ENCODE data around the gene PKD1L1.
"Not testable (repeated sequence)": the region's sequence is repeated elsewhere in the genome, so short reads cannot be mapped to it uniquely, and the experiment has no call there.

PKD1L1 gene

DNA sequence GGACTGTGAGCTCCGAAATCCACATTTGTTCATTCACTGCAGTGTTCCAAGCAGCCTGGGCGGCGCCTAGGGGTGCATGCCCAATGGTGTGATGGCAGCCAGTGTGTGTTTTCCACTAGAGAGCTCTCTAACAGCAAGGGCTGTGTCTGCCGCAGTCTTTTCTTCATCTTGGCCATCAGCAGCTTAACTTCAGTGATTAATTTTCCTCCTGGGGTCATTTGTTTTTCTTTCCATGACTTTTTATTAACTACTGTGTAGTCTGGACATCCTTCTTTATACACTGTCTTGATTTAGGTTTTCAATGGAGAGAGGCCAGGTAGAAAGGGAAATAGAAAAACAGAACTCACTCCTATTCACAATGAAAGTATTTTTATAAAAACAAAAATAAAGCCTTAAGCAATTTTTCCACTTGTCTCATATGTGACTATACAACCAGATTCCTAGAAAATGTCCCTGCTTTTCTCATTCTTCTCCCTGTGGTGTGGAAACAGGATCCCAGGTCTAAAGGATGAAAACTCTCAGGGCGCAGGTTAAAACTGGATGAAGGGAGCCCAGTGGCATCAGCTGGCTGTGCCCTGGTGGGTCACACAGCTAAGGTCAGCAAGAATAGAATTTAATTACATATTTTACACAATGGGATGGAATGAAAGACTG, 176.8 kb downstream of the PKD1L1 start:
- H3K4me3 Mint-ChIP-seq, result no peak overlapping the region
- no peaks in the 10 kb centered on the region for H3K36me3 Mint-ChIP-seq (ENCODE audit: low read depth)
- no peaks in the 10 kb centered on the region for H3K9me3 Mint-ChIP-seq
- H3K27me3 Mint-ChIP-seq, result peaks cover 3% of the 10 kb centered on the region
- H3K27ac Mint-ChIP-seq, result no peak overlapping the region
- no peaks in the 10 kb centered on the region for H3K4me1 Mint-ChIP-seq (ENCODE audit: low read depth)
- no peak for DNase-seq

DNA sequence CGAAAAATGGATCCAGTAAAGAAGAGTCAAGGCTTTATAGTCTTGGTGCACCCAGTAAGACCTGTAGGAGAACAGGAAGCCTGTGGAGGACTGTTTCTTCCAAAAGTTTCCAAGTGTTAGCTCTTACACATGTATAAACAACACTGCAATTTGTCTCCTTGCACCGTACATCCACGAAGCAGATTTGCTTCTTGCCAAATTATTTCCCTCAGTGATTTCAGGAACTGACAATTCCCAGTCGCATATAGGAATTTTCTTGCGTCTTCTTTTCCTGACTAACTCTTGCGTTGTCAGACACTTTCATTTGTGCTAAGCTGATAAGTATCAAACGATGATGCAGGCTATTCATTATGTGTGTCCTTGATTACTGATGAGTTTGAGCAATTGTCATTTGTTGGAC, 182.1 kb downstream of the PKD1L1 start:
- Mint-ChIP-seq H3K27me3 (no peaks in the 10 kb centered on the region), H3K27ac (no peak overlapping the region), H3K9me3 (no peaks in the 10 kb centered on the region), H3K4me3 (no peak overlapping the region), H3K4me1 (ENCODE audit: low read depth) (no peaks in the 10 kb centered on the region), H3K36me3 (ENCODE audit: low read depth) (no peaks in the 10 kb centered on the region)
- DNase-seq, result no peak

DNA sequence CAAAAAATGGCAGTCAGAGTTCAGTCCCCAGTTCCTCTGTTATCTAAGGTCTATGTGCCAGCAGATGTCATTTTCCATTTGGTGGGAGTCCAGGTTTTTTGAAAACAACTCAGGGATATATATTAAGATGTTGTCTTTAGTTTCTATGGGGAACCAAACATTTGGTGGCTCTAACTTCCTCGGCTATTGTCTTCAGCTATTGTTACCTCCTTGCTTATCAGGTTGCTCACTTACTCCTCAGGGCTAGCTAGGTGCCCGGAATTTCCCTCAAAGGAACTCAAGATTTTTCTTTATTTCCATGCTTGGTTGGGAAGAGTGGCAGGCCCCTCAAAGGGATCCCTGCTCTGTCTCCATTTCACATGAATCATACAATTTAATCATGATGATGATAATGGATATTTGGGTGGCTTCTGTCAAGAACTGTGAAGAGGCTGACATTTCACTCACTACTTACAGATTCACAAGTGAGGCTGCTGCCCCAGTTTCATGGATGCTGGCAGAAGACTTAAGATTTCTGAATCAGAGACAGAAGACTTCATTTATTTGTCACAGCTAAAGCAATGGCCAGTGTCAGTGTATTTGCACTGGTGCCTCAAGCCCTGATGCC, 182.8 kb downstream of the PKD1L1 start:
- Mint-ChIP-seq H3K27ac (no peak overlapping the region), H3K4me1 (ENCODE audit: low read depth) (no peaks in the 10 kb centered on the region), H3K27me3 (no peaks in the 10 kb centered on the region), H3K36me3 (ENCODE audit: low read depth) (no peaks in the 10 kb centered on the region), H3K9me3 (no peaks in the 10 kb centered on the region), H3K4me3 (no peak overlapping the region)
- DNase-seq, result no peak

DNA sequence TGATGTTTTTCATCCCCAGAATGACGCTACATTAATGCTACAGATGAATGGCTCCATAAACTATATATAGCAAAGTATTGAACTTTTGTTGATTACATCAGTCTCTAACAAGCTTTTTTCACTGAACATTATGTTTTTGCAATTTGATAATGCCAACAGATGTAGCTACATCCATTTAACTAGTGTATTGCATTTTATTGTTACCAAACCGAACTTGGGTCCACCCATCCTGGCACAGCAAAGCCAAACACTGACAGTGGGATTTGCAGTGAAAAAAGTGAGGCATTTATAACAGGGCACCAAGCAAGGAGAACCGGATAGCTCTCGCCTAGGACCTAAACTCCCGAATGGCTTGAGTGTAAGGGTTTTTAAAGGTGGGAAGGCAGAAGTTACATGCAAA, 183.5 kb downstream of the PKD1L1 start:
- no peaks in the 10 kb centered on the region for H3K4me1 Mint-ChIP-seq (ENCODE audit: low read depth)
- no peak overlapping the region for H3K27ac Mint-ChIP-seq
- H3K27me3 Mint-ChIP-seq, result no peaks in the 10 kb centered on the region
- H3K9me3 Mint-ChIP-seq, result no peaks in the 10 kb centered on the region
- H3K36me3 Mint-ChIP-seq (ENCODE audit: low read depth), result no peaks in the 10 kb centered on the region
- no peak for DNase-seq
- H3K4me3 Mint-ChIP-seq, result no peak overlapping the region

DNA sequence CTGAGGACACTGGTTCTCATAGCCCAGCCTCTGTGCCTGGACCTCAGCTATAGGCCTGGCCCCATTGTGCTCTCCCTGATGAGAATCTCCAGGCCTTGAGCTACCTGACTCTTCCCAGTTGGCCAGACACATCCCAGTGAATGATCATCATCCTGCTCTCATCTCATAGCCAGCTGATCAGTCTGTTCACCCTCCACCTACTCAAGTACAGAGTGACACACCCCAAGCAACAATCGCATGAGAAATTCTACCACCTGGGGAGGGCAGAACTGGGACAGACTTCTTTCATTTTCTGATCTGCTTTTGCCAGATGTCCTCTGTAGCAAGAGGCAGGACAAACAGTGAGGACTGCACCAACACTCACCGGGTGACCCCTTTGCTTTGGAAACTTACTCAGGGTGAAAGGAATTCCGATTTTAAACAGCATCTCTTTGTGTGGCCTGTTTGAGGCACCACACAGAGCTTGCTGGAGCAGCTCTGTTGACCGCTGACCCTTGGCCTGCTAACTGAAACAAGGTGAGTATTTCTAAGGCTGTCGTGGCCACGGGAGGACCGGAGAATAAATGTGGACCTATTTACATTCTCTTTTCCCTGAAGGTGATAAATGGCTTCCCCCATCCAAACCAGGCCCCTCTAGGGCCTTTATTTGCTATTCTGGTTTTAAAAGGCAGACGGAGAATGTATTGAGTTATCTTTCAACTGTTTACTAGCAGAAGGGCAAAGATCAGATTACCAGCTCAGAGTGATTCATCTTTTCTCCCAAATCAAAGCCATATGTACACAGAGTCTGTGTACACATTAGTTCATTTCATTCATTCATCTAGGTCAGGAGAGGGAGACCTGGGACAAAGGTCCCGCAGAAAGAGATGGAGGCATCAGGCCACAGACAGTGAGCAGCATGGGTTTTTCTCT, 184.9 kb downstream of the PKD1L1 start:
- no peak overlapping the region for H3K4me3 Mint-ChIP-seq
- no peaks in the 10 kb centered on the region for H3K4me1 Mint-ChIP-seq (ENCODE audit: low read depth)
- no peak overlapping the region for H3K27ac Mint-ChIP-seq
- H3K36me3 Mint-ChIP-seq (ENCODE audit: low read depth), result no peaks in the 10 kb centered on the region
- no peaks in the 10 kb centered on the region for H3K9me3 Mint-ChIP-seq
- H3K27me3 Mint-ChIP-seq, result no peaks in the 10 kb centered on the region
- no peak for DNase-seq

DNA sequence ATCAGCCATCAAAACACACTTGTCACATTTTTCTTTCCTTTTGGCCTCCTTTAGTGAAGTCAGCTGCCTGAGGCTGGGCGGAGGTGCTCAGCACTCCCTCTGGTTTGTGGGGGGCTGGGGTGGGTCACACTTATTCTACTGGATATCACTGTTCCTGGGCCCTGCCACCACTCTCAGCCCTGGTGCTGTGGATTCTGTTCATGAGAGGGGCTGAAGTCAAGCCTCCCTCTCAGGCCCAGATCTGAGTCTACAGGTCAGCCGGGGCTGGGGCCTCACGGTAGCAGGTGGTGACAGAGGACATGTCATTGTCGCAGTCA, 185.6 kb downstream of the PKD1L1 start:
- DNase-seq, result no peak
- Mint-ChIP-seq H3K27me3 (no peaks in the 10 kb centered on the region), H3K27ac (no peak overlapping the region), H3K4me3 (no peak overlapping the region), H3K4me1 (ENCODE audit: low read depth) (no peaks in the 10 kb centered on the region), H3K36me3 (ENCODE audit: low read depth) (no peaks in the 10 kb centered on the region), H3K9me3 (no peaks in the 10 kb centered on the region)

DNA sequence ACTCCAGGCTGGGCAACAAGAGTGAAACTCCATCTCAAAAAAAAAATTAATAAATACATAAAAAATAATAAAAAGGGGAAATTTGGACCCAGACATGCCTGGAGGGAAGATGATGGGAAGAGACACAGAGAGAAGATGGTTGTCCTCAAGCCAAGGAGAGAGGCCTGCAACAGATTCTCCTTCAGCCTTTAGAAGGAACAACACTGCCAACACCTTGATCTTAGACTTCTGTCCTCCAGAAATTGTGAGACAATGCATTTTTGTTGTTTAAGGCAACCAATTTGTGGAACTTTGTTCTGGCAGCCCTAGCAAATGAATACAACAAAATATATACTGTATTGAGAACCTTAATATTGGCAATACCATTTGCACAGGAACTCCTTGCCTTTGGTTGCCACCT, 186.1 kb downstream of the PKD1L1 start:
- H3K27ac Mint-ChIP-seq, result no peak overlapping the region
- no peaks in the 10 kb centered on the region for H3K36me3 Mint-ChIP-seq (ENCODE audit: low read depth)

DNA sequence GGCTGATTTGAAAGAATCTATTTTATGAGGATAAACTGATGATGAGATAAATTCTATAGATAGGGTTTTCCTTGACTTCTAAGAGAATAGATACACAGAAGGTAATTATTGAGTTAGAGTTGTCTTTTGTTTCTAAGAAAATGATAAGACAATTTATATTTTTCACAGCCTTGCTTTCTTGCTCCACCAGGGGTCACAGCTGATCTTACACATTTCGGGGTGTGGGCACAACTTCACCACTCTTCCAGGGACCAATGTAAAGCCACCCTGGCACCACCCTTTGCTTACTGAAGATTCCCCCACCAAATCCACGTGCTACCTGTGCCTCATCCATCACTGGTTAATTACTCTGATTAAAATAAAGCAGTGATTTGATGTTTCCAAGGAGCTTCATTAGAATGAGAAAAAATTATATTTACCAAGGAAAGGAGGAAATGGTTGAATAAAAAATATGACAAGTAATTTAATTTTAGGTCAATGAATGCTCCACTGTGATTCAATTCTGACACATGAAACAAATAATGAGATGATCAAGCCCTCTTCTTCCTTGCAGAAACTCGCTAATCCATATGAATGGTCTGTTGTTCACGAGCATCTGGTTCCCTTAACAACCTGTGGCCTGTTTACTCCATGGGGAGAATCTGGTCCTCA, 189.1 kb downstream of the PKD1L1 start:
- H3K4me1 Mint-ChIP-seq (ENCODE audit: low read depth), result no peaks in the 10 kb centered on the region
- H3K27ac Mint-ChIP-seq, result no peak overlapping the region
- H3K9me3 Mint-ChIP-seq, result no peaks in the 10 kb centered on the region
- H3K4me3 Mint-ChIP-seq, result no peak overlapping the region
- no peak for DNase-seq
- peaks cover 3% of the 10 kb centered on the region for H3K27me3 Mint-ChIP-seq
- H3K36me3 Mint-ChIP-seq (ENCODE audit: low read depth), result no peaks in the 10 kb centered on the region

More for the DNA sequence above, 186.1 kb downstream of the PKD1L1 start:
- DNase-seq, result no peak
- no peaks in the 10 kb centered on the region for H3K9me3 Mint-ChIP-seq
- H3K4me3 Mint-ChIP-seq, result no peak overlapping the region
- no peaks in the 10 kb centered on the region for H3K27me3 Mint-ChIP-seq
- no peaks in the 10 kb centered on the region for H3K4me1 Mint-ChIP-seq (ENCODE audit: low read depth)

DNA sequence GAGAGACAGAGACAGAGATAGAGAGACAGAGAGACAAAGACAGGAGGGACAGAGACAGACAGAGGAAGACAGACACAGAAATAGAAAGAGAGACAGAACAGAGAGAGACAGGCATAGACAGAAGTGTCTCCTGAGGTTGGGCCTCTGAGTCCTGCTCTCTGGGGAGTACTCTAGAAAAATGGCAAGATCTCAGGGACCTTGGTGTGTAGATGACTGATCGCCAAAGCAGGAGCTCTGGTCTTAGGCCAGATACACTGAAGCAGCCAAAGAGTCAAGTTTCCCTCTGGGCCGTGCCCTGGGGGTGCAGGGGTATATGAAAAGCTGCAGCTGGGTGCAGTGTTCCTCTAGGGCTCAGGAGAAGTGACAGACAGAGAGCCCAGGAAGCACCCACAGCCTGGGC, 189.7 kb downstream of the PKD1L1 start:
- no peaks in the 10 kb centered on the region for H3K4me1 Mint-ChIP-seq (ENCODE audit: low read depth)
- no peaks in the 10 kb centered on the region for H3K9me3 Mint-ChIP-seq
- H3K27ac Mint-ChIP-seq, result no peak overlapping the region
- no peak for DNase-seq
- H3K36me3 Mint-ChIP-seq (ENCODE audit: low read depth), result no peaks in the 10 kb centered on the region
- H3K27me3 Mint-ChIP-seq, result peaks cover 3% of the 10 kb centered on the region
- no peak overlapping the region for H3K4me3 Mint-ChIP-seq

DNA sequence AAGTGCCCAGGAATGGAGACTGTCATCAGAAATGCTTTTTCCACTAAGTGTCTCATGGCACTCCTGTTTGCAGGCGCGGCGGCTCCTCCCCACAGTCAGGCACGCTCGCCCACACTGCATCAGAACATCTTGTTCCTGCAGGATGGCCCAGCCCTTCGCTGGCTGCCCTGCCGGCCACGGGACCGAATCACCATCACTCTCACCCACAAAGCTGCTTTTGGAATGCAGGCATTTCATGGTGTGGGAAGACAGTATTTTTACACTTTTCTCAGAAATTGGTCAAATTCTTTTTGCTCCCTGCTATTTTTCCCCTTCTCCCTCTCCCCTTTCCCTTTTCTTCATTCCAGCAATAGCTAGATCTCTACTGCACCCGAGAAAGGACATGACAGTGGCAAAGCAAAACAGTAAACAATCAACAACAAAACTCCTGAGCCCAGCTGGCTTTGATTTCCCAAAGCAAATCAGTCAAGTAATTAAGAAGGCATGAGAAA, 190.3 kb downstream of the PKD1L1 start:
- Mint-ChIP-seq H3K27ac (no peak overlapping the region), H3K36me3 (ENCODE audit: low read depth) (no peaks in the 10 kb centered on the region), H3K9me3 (no peaks in the 10 kb centered on the region), H3K4me1 (ENCODE audit: low read depth) (no peaks in the 10 kb centered on the region), H3K27me3 (peaks cover 3% of the 10 kb centered on the region), H3K4me3 (no peak overlapping the region)
- no peak for DNase-seq

DNA sequence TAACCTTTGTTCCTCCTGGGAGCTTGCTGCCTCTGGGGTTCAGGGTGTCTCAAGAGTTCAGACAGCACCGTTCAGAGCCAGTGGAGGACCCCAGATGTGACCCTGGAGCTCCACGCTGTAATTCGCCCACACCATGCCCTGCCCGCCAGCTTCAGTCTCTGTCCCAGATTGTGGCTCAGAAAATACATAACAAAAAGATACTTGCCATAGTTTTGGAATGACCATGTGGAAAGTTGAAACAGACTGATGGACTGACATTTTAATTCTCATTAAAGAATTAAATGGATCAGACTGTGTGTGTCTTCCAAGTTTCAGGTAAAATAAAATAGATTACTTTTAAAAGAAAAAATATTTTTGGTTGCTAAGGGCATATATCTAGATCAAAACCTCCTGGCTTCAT, 191.6 kb downstream of the PKD1L1 start:
- DNase-seq, result no peak
- H3K36me3 Mint-ChIP-seq (ENCODE audit: low read depth), result no peaks in the 10 kb centered on the region
- no peaks in the 10 kb centered on the region for H3K4me1 Mint-ChIP-seq (ENCODE audit: low read depth)
- H3K9me3 Mint-ChIP-seq, result no peaks in the 10 kb centered on the region
- H3K27me3 Mint-ChIP-seq, result peaks cover 3% of the 10 kb centered on the region
- H3K27ac Mint-ChIP-seq, result no peak overlapping the region
- H3K4me3 Mint-ChIP-seq, result no peak overlapping the region

DNA sequence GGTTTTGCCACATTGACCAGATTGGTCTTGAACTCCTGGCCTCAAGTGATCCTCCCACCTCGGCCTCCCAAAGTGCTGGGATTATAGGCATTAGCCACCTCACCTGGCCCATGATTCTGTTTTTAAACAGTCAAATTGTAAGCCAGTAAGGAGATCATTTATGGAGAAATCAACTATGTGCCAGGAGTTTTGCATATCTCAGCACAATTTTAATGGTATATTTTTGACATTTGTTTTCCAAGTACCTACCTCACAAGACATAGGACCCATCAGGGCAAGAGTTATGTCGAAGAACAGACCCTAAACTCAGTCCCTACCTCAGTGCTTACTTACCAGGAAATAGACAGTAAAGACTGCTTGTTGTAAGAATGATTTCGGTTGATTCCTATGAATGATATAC, 193.0 kb downstream of the PKD1L1 start:
- H3K36me3 Mint-ChIP-seq (ENCODE audit: low read depth), result no peaks in the 10 kb centered on the region
- H3K4me1 Mint-ChIP-seq (ENCODE audit: low read depth), result peaks cover 4% of the 10 kb centered on the region
- H3K27me3 Mint-ChIP-seq, result peaks cover 3% of the 10 kb centered on the region
- H3K27ac Mint-ChIP-seq, result no peak overlapping the region
- H3K9me3 Mint-ChIP-seq, result no peaks in the 10 kb centered on the region
- no peak overlapping the region for H3K4me3 Mint-ChIP-seq
- no peak for DNase-seq

DNA sequence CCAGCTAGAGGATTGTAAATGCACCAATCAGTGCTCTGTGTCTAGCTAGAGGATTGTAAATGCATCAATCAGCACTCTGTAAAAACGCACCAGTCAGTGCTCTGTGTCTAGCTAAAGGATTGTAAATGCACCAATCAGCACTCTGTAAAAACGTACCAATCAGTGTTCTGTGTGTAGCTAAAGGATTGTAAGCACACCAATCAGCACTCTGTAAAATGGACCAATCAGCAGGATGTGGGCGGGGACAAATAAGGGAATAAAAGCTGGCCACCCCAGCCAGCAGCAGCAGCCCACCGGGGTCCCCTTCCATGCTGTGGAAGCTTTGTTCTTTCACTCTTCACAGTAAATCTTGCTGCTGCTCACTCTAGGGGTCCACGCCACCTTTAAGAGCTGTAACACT, 196.5 kb downstream of the PKD1L1 start:
- H3K4me1 Mint-ChIP-seq (ENCODE audit: low read depth); H3K36me3 Mint-ChIP-seq (ENCODE audit: low read depth); H3K27me3 Mint-ChIP-seq; H3K9me3 Mint-ChIP-seq; DNase-seq; H3K4me3 Mint-ChIP-seq; H3K27ac Mint-ChIP-seq: not testable (repeated sequence)

DNA sequence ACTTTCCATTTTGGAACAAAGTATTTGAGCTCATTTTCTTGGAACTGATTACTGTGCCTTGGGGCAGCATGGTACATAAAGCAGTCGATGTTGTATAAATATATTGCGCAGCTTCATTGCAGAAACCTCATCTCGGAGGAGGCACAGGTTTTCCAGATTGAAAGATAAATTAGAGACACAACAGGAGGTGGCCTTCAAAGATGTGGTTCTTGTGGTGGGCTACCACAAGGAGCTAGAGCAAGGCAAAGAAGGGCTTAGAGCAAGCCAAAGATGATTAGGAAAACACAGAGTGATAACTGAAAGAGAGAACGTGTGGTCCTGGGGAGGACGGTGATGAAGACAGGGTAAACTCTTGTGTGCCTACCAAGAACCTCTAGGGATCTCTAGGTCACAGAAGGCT, 197.2 kb downstream of the PKD1L1 start:
- Mint-ChIP-seq H3K4me3 (no peak overlapping the region), H3K9me3 (no peaks in the 10 kb centered on the region), H3K27me3 (peaks cover 3% of the 10 kb centered on the region), H3K27ac (no peak overlapping the region), H3K4me1 (ENCODE audit: low read depth) (peaks cover 4% of the 10 kb centered on the region), H3K36me3 (ENCODE audit: low read depth) (no peaks in the 10 kb centered on the region)
- no peak for DNase-seq

DNA sequence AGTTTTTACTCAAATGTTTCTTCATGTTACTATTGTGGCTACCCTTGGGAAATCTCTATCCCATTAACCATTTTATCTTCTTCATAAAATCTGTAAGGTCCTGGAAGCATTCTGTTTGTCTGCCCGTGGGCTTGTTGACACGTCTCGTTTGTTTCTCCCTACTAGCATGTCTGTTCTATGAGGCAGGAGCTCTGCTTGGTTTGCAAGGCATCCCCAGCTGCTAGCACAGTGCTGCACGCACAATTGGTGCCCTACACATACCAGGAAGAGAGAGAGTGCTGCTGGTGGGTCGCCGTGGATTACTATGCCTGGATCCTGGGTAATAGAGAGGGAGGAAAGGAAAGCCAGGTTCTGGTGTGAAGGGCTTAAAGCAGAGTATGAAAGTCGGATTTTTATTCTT, 200.2 kb downstream of the PKD1L1 start:
- H3K27me3 Mint-ChIP-seq, result peaks cover 4% of the 10 kb centered on the region
- no peak overlapping the region for H3K27ac Mint-ChIP-seq
- H3K9me3 Mint-ChIP-seq, result no peaks in the 10 kb centered on the region
- H3K4me1 Mint-ChIP-seq (ENCODE audit: low read depth), result peaks cover 4% of the 10 kb centered on the region
- no peaks in the 10 kb centered on the region for H3K36me3 Mint-ChIP-seq (ENCODE audit: low read depth)
- no peak for DNase-seq
- H3K4me3 Mint-ChIP-seq, result no peak overlapping the region
